Measurements from ENCODE around the gene CNPY1. TPM values are rescaled to one million over a fixed set of nuclear protein-coding genes. Genes with fewer than 3 reads are reported as not detected.
A peak's percentile ranks its signal among the peaks of the same experiment; 100 is the strongest.

Gene CNPY1
- total RNA-seq, 4 donors from 2014 or later = not detected

GRCh38 chr7:155586843-155587440, 40.6 kb upstream of the CNPY1 start:
- peaks cover 11% of the 10 kb centered on the region for H3K27me3 ChIP-seq
- DNase-seq (ENCODE audit: low spot score in 2 of 2) = peak; percentile 46 to 70
- no peak overlapping the region for H3K4me3 ChIP-seq
- H3K9me3 ChIP-seq = no peaks in the 10 kb centered on the region
- WGBS = 98% methylated on average over 14 of the region's 14 CpGs
- H3K27ac ChIP-seq = no peak overlapping the region
- no peaks in the 10 kb centered on the region for H3K36me3 ChIP-seq
- peaks cover 12% of the 10 kb centered on the region for H3K4me1 ChIP-seq
- TF ChIP-seq POLR2AphosphoS5 (IDR thresholded peaks at IDR 0.05) (no peak), EP300 (IDR thresholded peaks at IDR 0.05) (no peak), POLR2A (IDR thresholded peaks at IDR 0.05) (no peak)

GRCh38 chr7:155585951-155586350, 39.6 kb upstream of the CNPY1 start:
- no peaks in the 10 kb centered on the region for H3K36me3 ChIP-seq
- no peak overlapping the region for H3K27ac ChIP-seq
- TF ChIP-seq POLR2A (IDR thresholded peaks at IDR 0.05) (no peak), POLR2AphosphoS5 (IDR thresholded peaks at IDR 0.05) (no peak), CTCF (IDR thresholded peaks at IDR 0.05) (no peak), EP300 (IDR thresholded peaks at IDR 0.05) (no peak)
- peak; percentile 30 to 49 for DNase-seq (ENCODE audit: low spot score in 2 of 2)
- no peaks in the 10 kb centered on the region for H3K9me3 ChIP-seq
- peaks cover 11% of the 10 kb centered on the region for H3K27me3 ChIP-seq
- H3K4me1 ChIP-seq = peaks cover 12% of the 10 kb centered on the region
- 80% methylated on average over 6 of the region's 6 CpGs for WGBS
- H3K4me3 ChIP-seq = no peak overlapping the region

- Histone ChIP-seq H3K27me3 (peaks cover 9% of the 10 kb centered on the region), H3K4me1 (peaks cover 12% of the 10 kb centered on the region), H3K27ac (no peak overlapping the region), H3K36me3 (no peaks in the 10 kb centered on the region), H3K9me3 (no peaks in the 10 kb centered on the region), H3K4me3 (no peak overlapping the region)
- 78% methylated on average over 8 of the region's 8 CpGs for WGBS
- DNase-seq (ENCODE audit: low spot score in 2 of 2) = no peak
- TF ChIP-seq CTCF (IDR thresholded peaks at IDR 0.05) (no peak), POLR2A (IDR thresholded peaks at IDR 0.05) (no peak), EP300 (IDR thresholded peaks at IDR 0.05) (no peak), POLR2AphosphoS5 (IDR thresholded peaks at IDR 0.05) (no peak)
Measured at GRCh38 chr7:155585532-155585895, 39.2 kb upstream of the CNPY1 start.

- DNase-seq (ENCODE audit: low spot score in 2 of 2) = peak; percentile 51 to 69
- no peak for TF ChIP-seq EP300 (IDR thresholded peaks at IDR 0.05)
- TF ChIP-seq CTCF (IDR thresholded peaks at IDR 0.05) = no peak
- no peak for TF ChIP-seq POLR2AphosphoS5 (IDR thresholded peaks at IDR 0.05)
- no peak for TF ChIP-seq POLR2A (IDR thresholded peaks at IDR 0.05)
- Histone ChIP-seq H3K27me3 (peaks cover 13% of the 10 kb centered on the region), H3K4me1 (peaks cover 12% of the 10 kb centered on the region), H3K27ac (no peak overlapping the region), H3K4me3 (no peak overlapping the region), H3K36me3 (no peaks in the 10 kb centered on the region), H3K9me3 (no peaks in the 10 kb centered on the region)
- WGBS = 23% methylated on average over 16 of the region's 17 CpGs
Measured at GRCh38 chr7:155584763-155585531, 38.6 kb upstream of the CNPY1 start.

- TF ChIP-seq EP300 (IDR thresholded peaks at IDR 0.05) (no peak), POLR2A (IDR thresholded peaks at IDR 0.05) (no peak), POLR2AphosphoS5 (IDR thresholded peaks at IDR 0.05) (no peak), CTCF (IDR thresholded peaks at IDR 0.05) (no peak)
- 100% methylated on average over 2 of the region's 7 CpGs for WGBS
- H3K27me3 ChIP-seq = peaks cover 17% of the 10 kb centered on the region
- no peak overlapping the region for H3K4me3 ChIP-seq
- H3K36me3 ChIP-seq = no peaks in the 10 kb centered on the region
- DNase-seq (ENCODE audit: low spot score in 2 of 2) = peak; percentile 43 to 65
- no peaks in the 10 kb centered on the region for H3K9me3 ChIP-seq
- peaks cover 12% of the 10 kb centered on the region for H3K4me1 ChIP-seq
- H3K27ac ChIP-seq = no peak overlapping the region
Measured at GRCh38 chr7:155584261-155584660, 37.9 kb upstream of the CNPY1 start.

Measured in suprapubic skin (tissue), 4 donors.